ENCODE results near the gene SLC12A8. TPM values are rescaled to one million over a fixed set of nuclear protein-coding genes. Genes with fewer than 3 reads are reported as not detected.
"Not testable (repeated sequence)": the region's sequence is repeated elsewhere in the genome, so short reads cannot be mapped to it uniquely, and the experiment has no call there.

Gene SLC12A8
- total RNA-seq, 1 donor = 13.4 TPM

GRCh38 chr3:125087768-125088391 is 124.7 kb downstream of the SLC12A8 start:
- no peak for TF ChIP-seq CTCF (IDR thresholded peaks at IDR 0.05; ENCODE audit: insufficient read depth, low read length)
- DNase-seq (ENCODE audit: low read depth) = peak; percentile 27
- no peak overlapping the region for H3K4me3 ChIP-seq (ENCODE audit: low read depth, low read length)

- no peak overlapping the region for H3K4me3 ChIP-seq (ENCODE audit: low read depth, low read length)
- no peak for TF ChIP-seq CTCF (IDR thresholded peaks at IDR 0.05; ENCODE audit: insufficient read depth, low read length)
- no peak for DNase-seq (ENCODE audit: low read depth)
Observed at GRCh38 chr3:125085166-125085565, 127.4 kb downstream of the SLC12A8 start.

- no peak for TF ChIP-seq CTCF (IDR thresholded peaks at IDR 0.05; ENCODE audit: insufficient read depth, low read length)
- H3K4me3 ChIP-seq (ENCODE audit: low read depth, low read length) = no peak overlapping the region
- DNase-seq (ENCODE audit: low read depth) = peak; percentile 56
Observed at GRCh38 chr3:125083776-125084175, 128.8 kb downstream of the SLC12A8 start.

- H3K4me3 ChIP-seq (ENCODE audit: low read depth, low read length) = not testable (repeated sequence)
- peak; percentile 16 for DNase-seq (ENCODE audit: low read depth)
Observed at GRCh38 chr3:125082339-125082738, 130.2 kb downstream of the SLC12A8 start.

- H3K4me3 ChIP-seq (ENCODE audit: low read depth, low read length) = no peak overlapping the region
- no peak for DNase-seq (ENCODE audit: low read depth)
- TF ChIP-seq CTCF (IDR thresholded peaks at IDR 0.05; ENCODE audit: insufficient read depth, low read length) = no peak
Observed at GRCh38 chr3:125080077-125080476, 132.5 kb downstream of the SLC12A8 start.

GRCh38 chr3:125079675-125080045 is 132.9 kb downstream of the SLC12A8 start:
- TF ChIP-seq CTCF (IDR thresholded peaks at IDR 0.05; ENCODE audit: insufficient read depth, low read length) = no peak
- no peak overlapping the region for H3K4me3 ChIP-seq (ENCODE audit: low read depth, low read length)
- peak; percentile 16 for DNase-seq (ENCODE audit: low read depth)

GRCh38 chr3:125078951-125079674 is 133.4 kb downstream of the SLC12A8 start:
- no peak for TF ChIP-seq CTCF (IDR thresholded peaks at IDR 0.05; ENCODE audit: insufficient read depth, low read length)
- DNase-seq (ENCODE audit: low read depth) = no peak
- H3K4me3 ChIP-seq (ENCODE audit: low read depth, low read length) = no peak overlapping the region

Measured in fibroblast of the aortic adventitia (primary cell).